ENCODE data around the gene NMT1.

DNA sequence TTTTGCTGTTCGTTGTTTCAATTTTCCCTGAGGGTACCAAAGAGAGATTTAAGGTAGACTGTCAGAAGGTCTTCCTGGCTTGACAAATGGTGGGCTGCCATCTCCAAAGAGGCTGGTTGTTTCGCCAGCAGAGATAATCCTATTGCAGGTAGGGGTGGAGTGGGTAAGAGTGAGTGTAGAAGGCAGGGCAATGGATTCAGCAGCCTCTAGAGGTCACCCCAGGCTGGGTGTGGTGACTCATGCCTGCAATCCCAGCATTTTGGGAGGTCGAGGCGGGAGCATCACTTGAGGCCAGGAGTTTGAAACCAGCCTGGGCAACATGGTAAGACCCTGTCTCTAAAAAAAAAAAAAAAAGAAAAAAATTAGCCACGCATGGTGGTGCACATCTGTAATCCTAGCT, 44.3 kb upstream of the NMT1 start:
- TF ChIP-seq, protein P1, sequence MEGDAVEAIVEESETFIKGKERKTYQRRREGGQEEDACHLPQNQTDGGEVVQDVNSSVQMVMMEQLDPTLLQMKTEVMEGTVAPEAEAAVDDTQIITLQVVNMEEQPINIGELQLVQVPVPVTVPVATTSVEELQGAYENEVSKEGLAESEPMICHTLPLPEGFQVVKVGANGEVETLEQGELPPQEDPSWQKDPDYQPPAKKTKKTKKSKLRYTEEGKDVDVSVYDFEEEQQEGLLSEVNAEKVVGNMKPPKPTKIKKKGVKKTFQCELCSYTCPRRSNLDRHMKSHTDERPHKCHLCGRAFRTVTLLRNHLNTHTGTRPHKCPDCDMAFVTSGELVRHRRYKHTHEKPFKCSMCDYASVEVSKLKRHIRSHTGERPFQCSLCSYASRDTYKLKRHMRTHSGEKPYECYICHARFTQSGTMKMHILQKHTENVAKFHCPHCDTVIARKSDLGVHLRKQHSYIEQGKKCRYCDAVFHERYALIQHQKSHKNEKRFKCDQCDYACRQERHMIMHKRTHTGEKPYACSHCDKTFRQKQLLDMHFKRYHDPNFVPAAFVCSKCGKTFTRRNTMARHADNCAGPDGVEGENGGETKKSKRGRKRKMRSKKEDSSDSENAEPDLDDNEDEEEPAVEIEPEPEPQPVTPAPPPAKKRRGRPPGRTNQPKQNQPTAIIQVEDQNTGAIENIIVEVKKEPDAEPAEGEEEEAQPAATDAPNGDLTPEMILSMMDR (IDR thresholded peaks at IDR 0.05), result peak in 1 of 4 experiments; percentile 35
- no peak for TF ChIP-seq POLR2A (IDR thresholded peaks at IDR 0.05)
- no peak for TF ChIP-seq EP300 (IDR thresholded peaks at IDR 0.05)
